Stimulated activated CD4-positive, alpha-beta T cell treated with anti-CD3 and anti-CD28 coated beads, Interleukin-1b, Interleukin-23, amount 100 ng/mL, for 48 hours (primary cell): ENCODE results near the gene ADCY2.

Experiments used
- DNase-seq: peaks from one replicate; pipeline ENCODE4 v3.0.0-alpha.2; 2020

The ADCY2 gene

GRCh38 chr5:7395947-7396712 is at the start of gene ADCY2:
Gene ADCY2 (plus strand): TSS chr5:7396138. CDS start chr5:7396297, 159 bp downstream.
- DNase-seq, result no peak

GRCh38 chr5:7347377-7347776 is 48.6 kb upstream of the ADCY2 start:
- DNase-seq, result no peak

- no peak for DNase-seq
Measured at GRCh38 chr5:7348168-7348854, 47.6 kb upstream of the ADCY2 start.

- no peak for DNase-seq
Measured at GRCh38 chr5:7361593-7361992, 34.3 kb upstream of the ADCY2 start.

- DNase-seq, result no peak
Measured at GRCh38 chr5:7363067-7363677, 32.8 kb upstream of the ADCY2 start.

GRCh38 chr5:7364226-7364875 is 31.6 kb upstream of the ADCY2 start:
- DNase-seq, result no peak

GRCh38 chr5:7367780-7368179 is 28.2 kb upstream of the ADCY2 start:
- DNase-seq, result no peak

- no peak for DNase-seq
Measured at GRCh38 chr5:7372399-7372798, 23.5 kb upstream of the ADCY2 start.

GRCh38 chr5:7374186-7374585 is 21.8 kb upstream of the ADCY2 start:
- DNase-seq, result no peak

GRCh38 chr5:7375457-7375856 is 20.5 kb upstream of the ADCY2 start:
- DNase-seq, result no peak

- no peak for DNase-seq
Measured at GRCh38 chr5:7376871-7377270, 19.1 kb upstream of the ADCY2 start.

GRCh38 chr5:7377761-7378160 is 18.2 kb upstream of the ADCY2 start:
- DNase-seq, result no peak

GRCh38 chr5:7382588-7382987 is 13.3 kb upstream of the ADCY2 start:
- DNase-seq, result no peak

- no peak for DNase-seq
Measured at GRCh38 chr5:7385681-7386080, 10.3 kb upstream of the ADCY2 start.

GRCh38 chr5:7388553-7388952 is 7.4 kb upstream of the ADCY2 start:
- DNase-seq, result no peak

GRCh38 chr5:7391215-7391614 is 4.7 kb upstream of the ADCY2 start:
- DNase-seq, result no peak

- DNase-seq, result no peak
Measured at GRCh38 chr5:7391814-7392692, 3.9 kb upstream of the ADCY2 start.

GRCh38 chr5:7392693-7393024 is 3.3 kb upstream of the ADCY2 start:
- DNase-seq, result no peak

- no peak for DNase-seq
Measured at GRCh38 chr5:7393921-7394799, 1.8 kb upstream of the ADCY2 start.

GRCh38 chr5:7394889-7395431 is 978 bp upstream of the ADCY2 start:
- DNase-seq, result no peak

- DNase-seq, result no peak
Measured at GRCh38 chr5:7395432-7395946, 449 bp upstream of the ADCY2 start.
